Measurements from ENCODE around the gene SGMS1.
"Not testable (repeated sequence)": the region's sequence is repeated elsewhere in the genome, so short reads cannot be mapped to it uniquely, and the experiment has no call there.

DNA sequence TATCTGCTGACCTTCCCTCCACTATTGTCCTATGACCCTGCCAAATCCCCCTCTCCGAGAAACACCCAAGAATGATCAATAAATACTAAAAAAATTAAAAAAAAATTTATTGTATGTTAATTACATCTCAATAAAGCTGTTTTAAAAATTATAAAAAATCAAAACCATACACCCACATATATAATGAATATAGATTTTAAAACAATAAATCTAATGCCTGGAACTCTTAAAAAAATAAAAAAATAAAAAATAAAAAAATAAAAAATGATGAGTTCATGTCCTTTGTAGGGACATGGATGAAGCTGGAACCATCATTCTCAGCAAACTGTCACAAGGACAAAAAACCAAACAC is 267.3 kb downstream of the SGMS1 start:
- not testable (repeated sequence) for TF ChIP-seq CTCF, POLR2A, EP300 (IDR thresholded peaks at IDR 0.05)
